ENCODE results near the gene CD69.

Gene CD69

GRCh38 chr12:9794484-9795093, 33.9 kb upstream of the CD69 start:
- no peaks in the 10 kb centered on the region for H3K27me3 ChIP-seq (ENCODE audit: insufficient read depth, low read length)
- H3K4me1 ChIP-seq (ENCODE audit: insufficient read depth, low read length): peaks cover 8% of the 10 kb centered on the region
- H3K27ac ChIP-seq (ENCODE audit: low read length): no peak overlapping the region
- no peaks in the 10 kb centered on the region for H3K36me3 ChIP-seq (ENCODE audit: insufficient read depth, low read depth, low read length)
- no peak overlapping the region for H3K9ac ChIP-seq (ENCODE audit: low read depth, low read length)
- H3K4me3 ChIP-seq (ENCODE audit: low read length): no peak overlapping the region
- peaks cover 3% of the 10 kb centered on the region; the same call in 1 of the 2 replicates for H3K9me3 ChIP-seq (ENCODE audit: insufficient read depth, low read depth, low read length)

- Histone ChIP-seq H3K9me3 (ENCODE audit: insufficient read depth, low read depth, low read length) (peaks cover 3% of the 10 kb centered on the region; the same call in 1 of the 2 replicates), H3K9ac (ENCODE audit: low read depth, low read length) (no peak overlapping the region), H3K27me3 (ENCODE audit: insufficient read depth, low read length) (no peaks in the 10 kb centered on the region), H3K4me1 (ENCODE audit: insufficient read depth, low read length) (peaks cover 8% of the 10 kb centered on the region), H3K36me3 (ENCODE audit: insufficient read depth, low read depth, low read length) (no peaks in the 10 kb centered on the region), H3K4me3 (ENCODE audit: low read length) (no peak overlapping the region), H3K27ac (ENCODE audit: low read length) (no peak overlapping the region)
Measured at GRCh38 chr12:9793779-9794395, 33.2 kb upstream of the CD69 start.

- H3K9ac ChIP-seq (ENCODE audit: low read depth, low read length): no peak overlapping the region
- H3K4me3 ChIP-seq (ENCODE audit: low read length): no peak overlapping the region
- peaks cover 8% of the 10 kb centered on the region for H3K4me1 ChIP-seq (ENCODE audit: insufficient read depth, low read length)
- H3K36me3 ChIP-seq (ENCODE audit: insufficient read depth, low read depth, low read length): no peaks in the 10 kb centered on the region
- H3K9me3 ChIP-seq (ENCODE audit: insufficient read depth, low read depth, low read length): peaks cover 3% of the 10 kb centered on the region; the same call in 1 of the 2 replicates
- H3K27ac ChIP-seq (ENCODE audit: low read length): no peak overlapping the region
- H3K27me3 ChIP-seq (ENCODE audit: insufficient read depth, low read length): no peaks in the 10 kb centered on the region
Measured at GRCh38 chr12:9792961-9793617, 32.4 kb upstream of the CD69 start.

GRCh38 chr12:9792185-9792900, 31.6 kb upstream of the CD69 start:
- H3K36me3 ChIP-seq (ENCODE audit: insufficient read depth, low read depth, low read length): no peaks in the 10 kb centered on the region
- no peaks in the 10 kb centered on the region for H3K27me3 ChIP-seq (ENCODE audit: insufficient read depth, low read length)
- H3K27ac ChIP-seq (ENCODE audit: low read length): no peak overlapping the region
- no peak overlapping the region for H3K9ac ChIP-seq (ENCODE audit: low read depth, low read length)
- H3K9me3 ChIP-seq (ENCODE audit: insufficient read depth, low read depth, low read length): peaks cover 3% of the 10 kb centered on the region; the same call in 1 of the 2 replicates
- no peak overlapping the region for H3K4me3 ChIP-seq (ENCODE audit: low read length)
- peaks cover 11% of the 10 kb centered on the region for H3K4me1 ChIP-seq (ENCODE audit: insufficient read depth, low read length)

- H3K4me1 ChIP-seq (ENCODE audit: insufficient read depth, low read length): peaks cover 39% of the 10 kb centered on the region
- peak overlapping the region; percentile 18; the same call in 1 of the 2 replicates for H3K4me3 ChIP-seq (ENCODE audit: low read length)
- peaks cover 3% of the 10 kb centered on the region; the same call in 1 of the 2 replicates for H3K9me3 ChIP-seq (ENCODE audit: insufficient read depth, low read depth, low read length)
- no peaks in the 10 kb centered on the region for H3K36me3 ChIP-seq (ENCODE audit: insufficient read depth, low read depth, low read length)
- H3K27ac ChIP-seq (ENCODE audit: low read length): no peak overlapping the region
- H3K9ac ChIP-seq (ENCODE audit: low read depth, low read length): peak overlapping the region; percentile 39; the same call in 1 of the 2 replicates
- no peaks in the 10 kb centered on the region for H3K27me3 ChIP-seq (ENCODE audit: insufficient read depth, low read length)
Measured at GRCh38 chr12:9786726-9787717, 26.3 kb upstream of the CD69 start.

GRCh38 chr12:9784816-9785215, 24.1 kb upstream of the CD69 start:
- peak overlapping the region; percentile 23; the same call in 1 of the 2 replicates for H3K4me3 ChIP-seq (ENCODE audit: low read length)
- no peak overlapping the region for H3K9ac ChIP-seq (ENCODE audit: low read depth, low read length)
- H3K4me1 ChIP-seq (ENCODE audit: insufficient read depth, low read length): peaks cover 39% of the 10 kb centered on the region
- no peaks in the 10 kb centered on the region for H3K27me3 ChIP-seq (ENCODE audit: insufficient read depth, low read length)
- peaks cover 2% of the 10 kb centered on the region; the same call in 1 of the 2 replicates for H3K9me3 ChIP-seq (ENCODE audit: insufficient read depth, low read depth, low read length)
- no peaks in the 10 kb centered on the region for H3K36me3 ChIP-seq (ENCODE audit: insufficient read depth, low read depth, low read length)
- H3K27ac ChIP-seq (ENCODE audit: low read length): no peak overlapping the region

GRCh38 chr12:9784326-9784725, 23.6 kb upstream of the CD69 start:
- Histone ChIP-seq H3K9ac (ENCODE audit: low read depth, low read length) (no peak overlapping the region), H3K4me1 (ENCODE audit: insufficient read depth, low read length) (peaks cover 39% of the 10 kb centered on the region), H3K36me3 (ENCODE audit: insufficient read depth, low read depth, low read length) (no peaks in the 10 kb centered on the region), H3K9me3 (ENCODE audit: insufficient read depth, low read depth, low read length) (no peaks in the 10 kb centered on the region), H3K4me3 (ENCODE audit: low read length) (peak overlapping the region; percentile 23; the same call in 1 of the 2 replicates), H3K27ac (ENCODE audit: low read length) (peak overlapping the region; percentile 70), H3K27me3 (ENCODE audit: insufficient read depth, low read length) (no peaks in the 10 kb centered on the region)

GRCh38 chr12:9782547-9783382, 22.1 kb upstream of the CD69 start:
- Histone ChIP-seq H3K27ac (ENCODE audit: low read length) (no peak overlapping the region), H3K36me3 (ENCODE audit: insufficient read depth, low read depth, low read length) (no peaks in the 10 kb centered on the region), H3K27me3 (ENCODE audit: insufficient read depth, low read length) (no peaks in the 10 kb centered on the region), H3K9ac (ENCODE audit: low read depth, low read length) (no peak overlapping the region), H3K4me3 (ENCODE audit: low read length) (no peak overlapping the region; the same call in 1 of the 2 replicates), H3K4me1 (ENCODE audit: insufficient read depth, low read length) (peaks cover 39% of the 10 kb centered on the region), H3K9me3 (ENCODE audit: insufficient read depth, low read depth, low read length) (no peaks in the 10 kb centered on the region; the same call in 1 of the 2 replicates)

- Histone ChIP-seq H3K9me3 (ENCODE audit: insufficient read depth, low read depth, low read length) (no peaks in the 10 kb centered on the region; the same call in 1 of the 2 replicates), H3K4me3 (ENCODE audit: low read length) (no peak overlapping the region), H3K27ac (ENCODE audit: low read length) (no peak overlapping the region), H3K36me3 (ENCODE audit: insufficient read depth, low read depth, low read length) (no peaks in the 10 kb centered on the region), H3K27me3 (ENCODE audit: insufficient read depth, low read length) (no peaks in the 10 kb centered on the region), H3K9ac (ENCODE audit: low read depth, low read length) (no peak overlapping the region), H3K4me1 (ENCODE audit: insufficient read depth, low read length) (peaks cover 26% of the 10 kb centered on the region)
Measured at GRCh38 chr12:9781360-9781759, 20.7 kb upstream of the CD69 start.

- Histone ChIP-seq H3K27me3 (ENCODE audit: insufficient read depth, low read length) (no peaks in the 10 kb centered on the region), H3K9me3 (ENCODE audit: insufficient read depth, low read depth, low read length) (no peaks in the 10 kb centered on the region; the same call in 1 of the 2 replicates), H3K27ac (ENCODE audit: low read length) (no peak overlapping the region), H3K36me3 (ENCODE audit: insufficient read depth, low read depth, low read length) (no peaks in the 10 kb centered on the region), H3K9ac (ENCODE audit: low read depth, low read length) (no peak overlapping the region), H3K4me3 (ENCODE audit: low read length) (no peak overlapping the region), H3K4me1 (ENCODE audit: insufficient read depth, low read length) (peaks cover 7% of the 10 kb centered on the region; the same call in 1 of the 2 replicates)
Measured at GRCh38 chr12:9779209-9779608, 18.5 kb upstream of the CD69 start.

All from iPS-20b (cell line).